Activated T-helper 2 cell treated with anti-CD3 and anti-CD28 coated beads, Interferon-gamma antibody, Interleukin-2, Interleukin-4, amounts not matched to agents 10 μg/mL and 5 μg/mL and 100 μg/mL, durations not matched to agents 14 hours and 24 hours and 36 hours (primary cell): ENCODE measurements around the gene RNASE11. TPM values are rescaled to one million over a fixed set of nuclear protein-coding genes. Genes with fewer than 3 reads are reported as not detected.
"Not testable (repeated sequence)": the region's sequence is repeated elsewhere in the genome, so short reads cannot be mapped to it uniquely, and the experiment has no call there.

Experiments
- DNase-seq: peaks from one replicate; pipeline ENCODE4 v3.0.0; 2021; ENCODE audit warnings: low spot score
- H3K27ac Mint-ChIP-seq: one replicate; pipeline ENCODE4 v1.8.0; 2021; ENCODE audit warnings: mixed read lengths
- H3K27me3 Mint-ChIP-seq: one replicate; pipeline ENCODE4 v1.8.0; 2021; ENCODE audit warnings: low read depth, mixed read lengths
- H3K36me3 Mint-ChIP-seq: one replicate; pipeline ENCODE4 v1.8.0; 2021; ENCODE audit warnings: low read depth, mixed read lengths
- H3K4me1 Mint-ChIP-seq: one replicate; pipeline ENCODE4 v1.8.0; 2021; ENCODE audit warnings: low read depth, mixed read lengths
- H3K4me3 Mint-ChIP-seq: one replicate; pipeline ENCODE4 v1.8.0; 2021; ENCODE audit warnings: low read depth, mild to moderate bottlenecking, moderate library complexity, mixed read lengths
- H3K9me3 Mint-ChIP-seq: one replicate; pipeline ENCODE4 v1.8.0; 2021; ENCODE audit warnings: mixed read lengths
- intact Hi-C: fragments of 100-400 bp; cut with micrococcal nuclease; formaldehyde crosslinking; loops from one replicate; pipeline ENCODE4 v1.15.1; 2023
- total RNA-seq: library from RNA; stranded (reverse); gene quantifications from 2 replicates; pipeline ENCODE4 v1.2.3, GENCODE V29; 2022

The RNASE11 gene
- total RNA-seq, 1 donor from 2014 or later = not detected

DNA sequence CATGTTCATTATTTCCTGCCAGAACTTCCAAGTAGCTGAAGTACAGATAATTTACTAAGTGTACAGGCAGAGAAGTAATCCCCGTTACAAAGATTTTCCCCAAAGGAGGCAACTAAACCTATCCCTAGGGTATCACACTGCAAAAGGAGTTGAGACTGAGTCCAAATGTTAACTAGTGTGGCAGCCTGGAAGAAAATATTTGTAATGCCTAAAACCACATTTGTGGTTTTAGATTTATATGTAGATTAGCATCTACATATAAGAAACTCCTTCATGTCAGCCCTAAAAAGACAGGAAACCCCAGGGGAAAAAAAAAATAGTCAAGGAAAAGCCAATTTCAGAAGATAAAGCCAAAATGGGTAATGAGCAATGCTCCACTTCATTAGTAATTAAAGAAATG, 4.8 kb upstream of the RNASE11 start:
- H3K27me3 Mint-ChIP-seq = peaks cover 21% of the 10 kb centered on the region
- H3K36me3 Mint-ChIP-seq = no peaks in the 10 kb centered on the region
- peaks cover 7% of the 10 kb centered on the region for H3K4me1 Mint-ChIP-seq
- H3K9me3 Mint-ChIP-seq = no peaks in the 10 kb centered on the region
- DNase-seq = no peak
- H3K4me3 Mint-ChIP-seq = no peak overlapping the region
- H3K27ac Mint-ChIP-seq = no peak overlapping the region
- intact Hi-C loops = no loop called here

- no peaks in the 10 kb centered on the region for H3K9me3 Mint-ChIP-seq
- no peak for DNase-seq
- H3K36me3 Mint-ChIP-seq = no peaks in the 10 kb centered on the region
- H3K27me3 Mint-ChIP-seq = peaks cover 21% of the 10 kb centered on the region
- H3K27ac Mint-ChIP-seq = no peak within 1 kb of the TSS
- peaks cover 11% of the 10 kb centered on the region for H3K4me1 Mint-ChIP-seq
- H3K4me3 Mint-ChIP-seq = no peak within 1 kb of the TSS
- intact Hi-C loops = no loop called here
These were observed 3.4 kb upstream of the RNASE11 start, which contains the start of gene RNASE12 for GRCh38 chr14:20591235-20591634. RNASE12 (minus strand) TSS chr14:20591376; CDS start chr14:20590723, 653 bp downstream.

DNA sequence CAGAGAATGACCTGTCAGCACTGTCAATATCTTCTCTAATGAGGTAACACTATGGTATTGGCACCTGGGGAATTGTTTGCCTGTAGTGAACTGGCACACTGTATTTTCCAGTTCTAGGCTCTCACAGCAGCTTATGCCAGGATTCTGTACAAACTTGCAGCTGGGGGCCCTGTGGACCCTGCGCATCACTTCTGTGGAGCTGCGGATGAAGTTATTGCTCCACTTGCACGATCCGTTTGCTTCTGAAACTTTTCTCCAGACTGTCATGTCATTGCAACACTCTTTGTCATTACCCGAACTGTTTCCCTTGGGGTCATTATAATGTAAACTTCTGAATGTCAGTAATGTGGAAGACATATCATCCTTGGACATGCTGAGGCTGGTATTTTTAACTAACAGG, 3.9 kb downstream of the RNASE11 start:
- Mint-ChIP-seq H3K9me3 (no peaks in the 10 kb centered on the region), H3K27ac (no peak overlapping the region)

DNA sequence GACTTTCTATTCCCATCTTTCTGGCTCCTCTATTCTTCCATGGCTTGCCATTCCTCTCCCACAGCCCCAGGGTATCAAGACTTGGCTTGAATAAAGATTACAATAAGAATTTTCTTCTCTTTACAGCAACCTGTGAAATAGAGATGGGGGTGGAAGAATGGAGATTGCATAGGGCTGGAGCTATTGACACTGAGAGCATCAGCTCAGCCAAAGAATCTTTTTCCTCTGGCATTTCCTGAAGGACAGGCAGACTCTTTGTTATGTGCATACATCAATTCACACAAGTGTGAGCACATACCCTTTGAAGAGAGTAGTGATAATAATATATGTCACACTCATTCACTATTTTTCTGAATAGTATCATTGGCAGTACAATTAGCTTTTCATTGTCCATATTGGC, 4.7 kb downstream of the RNASE11 start:
- Mint-ChIP-seq H3K9me3 (no peaks in the 10 kb centered on the region), H3K4me3 (no peak overlapping the region), H3K27ac (no peak overlapping the region), H3K4me1 (peaks cover 7% of the 10 kb centered on the region), H3K27me3 (peaks cover 14% of the 10 kb centered on the region), H3K36me3 (no peaks in the 10 kb centered on the region)
- intact Hi-C loops = no loop called here
- no peak for DNase-seq

More for the DNA sequence above, 3.9 kb downstream of the RNASE11 start:
- H3K4me3 Mint-ChIP-seq = no peak overlapping the region
- intact Hi-C loops = no loop called here
- peaks cover 12% of the 10 kb centered on the region for H3K27me3 Mint-ChIP-seq
- peaks cover 7% of the 10 kb centered on the region for H3K4me1 Mint-ChIP-seq
- DNase-seq = no peak
- H3K36me3 Mint-ChIP-seq = no peaks in the 10 kb centered on the region

DNA sequence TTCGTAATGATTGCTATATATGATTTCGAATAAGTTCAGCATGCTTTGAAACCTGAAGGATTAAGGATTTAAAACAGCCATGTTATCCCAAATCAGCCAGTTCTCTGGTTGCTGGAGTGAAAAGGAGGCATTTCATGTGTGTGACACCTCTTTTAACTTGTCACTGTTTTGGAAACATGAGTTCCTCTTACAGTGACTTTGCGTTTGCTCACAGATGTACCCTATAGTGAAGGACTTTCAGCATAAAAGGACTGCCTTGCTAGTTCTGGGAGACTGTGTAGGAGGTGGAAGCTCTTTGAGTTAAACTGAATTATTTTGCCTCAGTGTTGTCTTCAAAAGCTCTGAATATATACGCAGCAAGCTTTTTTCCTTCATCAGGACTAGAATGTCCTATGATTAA, 7.6 kb downstream of the RNASE11 start:
- no peaks in the 10 kb centered on the region for H3K36me3 Mint-ChIP-seq
- peaks cover 15% of the 10 kb centered on the region for H3K27me3 Mint-ChIP-seq
- intact Hi-C loops = no loop called here
- no peaks in the 10 kb centered on the region for H3K9me3 Mint-ChIP-seq
- no peak overlapping the region for H3K4me3 Mint-ChIP-seq
- no peak overlapping the region for H3K27ac Mint-ChIP-seq
- no peaks in the 10 kb centered on the region for H3K4me1 Mint-ChIP-seq
- no peak for DNase-seq

- Mint-ChIP-seq H3K9me3 (no peaks in the 10 kb centered on the region), H3K36me3 (no peaks in the 10 kb centered on the region), H3K27ac (no peak overlapping the region), H3K4me1 (no peaks in the 10 kb centered on the region), H3K4me3 (no peak overlapping the region), H3K27me3 (peaks cover 16% of the 10 kb centered on the region)
- no peak for DNase-seq
- intact Hi-C loops = no loop called here
These were observed 8.9 kb downstream of the RNASE11 start for GRCh38 chr14:20578784-20579502.

- Mint-ChIP-seq H3K27me3 (peaks cover 12% of the 10 kb centered on the region), H3K4me1 (no peaks in the 10 kb centered on the region), H3K9me3 (no peaks in the 10 kb centered on the region), H3K4me3 (no peak overlapping the region), H3K36me3 (no peaks in the 10 kb centered on the region), H3K27ac (no peak overlapping the region)
- no peak for DNase-seq
- intact Hi-C loops = no loop called here
These were observed 9.5 kb downstream of the RNASE11 start for GRCh38 chr14:20578325-20578724.

- H3K36me3 Mint-ChIP-seq, H3K27me3 Mint-ChIP-seq, H3K4me1 Mint-ChIP-seq, H3K4me3 Mint-ChIP-seq, H3K9me3 Mint-ChIP-seq, DNase-seq, H3K27ac Mint-ChIP-seq, intact Hi-C loops: not testable (repeated sequence)
These were observed 15.3 kb downstream of the RNASE11 start for GRCh38 chr14:20572382-20572990.

GRCh38 chr14:20570720-20571119, 17.1 kb downstream of the RNASE11 start:
- H3K36me3 Mint-ChIP-seq, H3K9me3 Mint-ChIP-seq, DNase-seq, H3K4me3 Mint-ChIP-seq, H3K27ac Mint-ChIP-seq, H3K27me3 Mint-ChIP-seq, H3K4me1 Mint-ChIP-seq, intact Hi-C loops: not testable (repeated sequence)

- DNase-seq, H3K9me3 Mint-ChIP-seq: not testable (repeated sequence)
These were observed 17.9 kb downstream of the RNASE11 start for GRCh38 chr14:20569865-20570264.

GRCh38 chr14:20569066-20569465, 18.7 kb downstream of the RNASE11 start:
- Mint-ChIP-seq H3K4me1 (peaks cover 2% of the 10 kb centered on the region), H3K27me3 (peaks cover 5% of the 10 kb centered on the region), H3K9me3 (peaks cover 4% of the 10 kb centered on the region), H3K4me3 (no peak overlapping the region), H3K36me3 (no peaks in the 10 kb centered on the region), H3K27ac (no peak overlapping the region)
- intact Hi-C loops = no loop called here
- no peak for DNase-seq

More at GRCh38 chr14:20569865-20570264, 17.9 kb downstream of the RNASE11 start:
- H3K27me3 Mint-ChIP-seq, H3K4me3 Mint-ChIP-seq, H3K4me1 Mint-ChIP-seq, H3K27ac Mint-ChIP-seq, H3K36me3 Mint-ChIP-seq, intact Hi-C loops: not testable (repeated sequence)

GRCh38 chr14:20568393-20568792, 19.4 kb downstream of the RNASE11 start:
- no peak for DNase-seq
- peaks cover 4% of the 10 kb centered on the region for H3K9me3 Mint-ChIP-seq
- intact Hi-C loops = no loop called here
- peaks cover 2% of the 10 kb centered on the region for H3K4me1 Mint-ChIP-seq
- H3K27me3 Mint-ChIP-seq = peaks cover 9% of the 10 kb centered on the region
- no peak overlapping the region for H3K4me3 Mint-ChIP-seq
- no peaks in the 10 kb centered on the region for H3K36me3 Mint-ChIP-seq
- no peak overlapping the region for H3K27ac Mint-ChIP-seq

DNA sequence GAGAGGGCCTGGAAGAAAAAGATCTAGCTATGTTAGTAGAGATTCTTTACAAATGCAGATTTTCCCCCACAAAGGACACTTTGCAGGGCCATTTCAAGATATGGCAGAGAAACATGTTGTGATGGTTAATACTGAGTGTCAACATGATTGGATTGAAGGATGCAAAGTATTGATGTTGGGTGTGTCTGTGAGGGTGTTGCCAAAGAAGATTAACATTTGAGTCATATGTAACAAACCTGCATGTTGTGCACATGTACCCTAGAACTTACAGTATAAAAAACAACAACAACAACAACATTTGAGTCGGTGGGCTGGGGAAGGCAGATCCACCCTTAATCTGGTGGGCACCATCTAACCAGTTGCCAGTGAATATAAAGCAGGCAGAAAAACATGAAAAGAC, 20.6 kb downstream of the RNASE11 start:
- H3K27me3 Mint-ChIP-seq = peaks cover 11% of the 10 kb centered on the region
- H3K4me1 Mint-ChIP-seq, DNase-seq, H3K4me3 Mint-ChIP-seq, H3K9me3 Mint-ChIP-seq, H3K27ac Mint-ChIP-seq, intact Hi-C loops, H3K36me3 Mint-ChIP-seq: not testable (repeated sequence)
